Measurements from ENCODE around the gene NRG2.

DNA sequence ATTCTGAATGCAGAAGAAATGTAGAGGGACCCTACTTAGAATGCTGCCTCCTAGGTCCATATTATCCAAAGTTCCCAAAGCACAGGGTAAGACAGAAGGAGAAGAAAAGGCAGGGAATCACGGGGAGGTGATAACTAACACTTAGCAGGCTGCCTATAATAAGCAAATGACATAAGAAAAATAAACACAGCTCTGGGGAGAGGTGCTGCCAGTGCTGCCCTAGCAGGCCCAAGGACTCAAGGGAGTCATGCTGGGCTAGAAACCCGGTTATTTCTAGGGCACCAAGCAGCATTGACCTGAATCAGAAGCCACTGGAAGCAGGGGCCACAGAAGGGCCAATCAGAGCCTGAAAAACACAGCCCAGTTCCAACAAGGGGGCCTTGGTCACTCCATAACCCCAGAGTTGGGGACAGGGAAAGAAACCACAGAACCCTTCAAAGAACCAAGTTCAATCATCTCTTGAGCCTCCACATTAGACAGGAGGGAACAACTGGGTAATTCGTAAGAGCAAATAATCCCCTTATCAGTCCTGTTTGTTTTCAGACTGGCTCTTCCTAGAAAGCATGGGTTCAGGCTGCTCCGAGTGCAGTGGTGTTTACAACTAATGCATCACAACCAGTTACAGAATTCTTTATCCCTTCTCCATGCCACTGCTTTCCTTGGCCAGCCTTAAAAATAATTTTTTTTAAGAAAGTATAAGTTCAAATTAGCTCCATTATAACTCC is 24.0 kb downstream of the NRG2 start:
- TF ChIP-seq, protein P1, sequence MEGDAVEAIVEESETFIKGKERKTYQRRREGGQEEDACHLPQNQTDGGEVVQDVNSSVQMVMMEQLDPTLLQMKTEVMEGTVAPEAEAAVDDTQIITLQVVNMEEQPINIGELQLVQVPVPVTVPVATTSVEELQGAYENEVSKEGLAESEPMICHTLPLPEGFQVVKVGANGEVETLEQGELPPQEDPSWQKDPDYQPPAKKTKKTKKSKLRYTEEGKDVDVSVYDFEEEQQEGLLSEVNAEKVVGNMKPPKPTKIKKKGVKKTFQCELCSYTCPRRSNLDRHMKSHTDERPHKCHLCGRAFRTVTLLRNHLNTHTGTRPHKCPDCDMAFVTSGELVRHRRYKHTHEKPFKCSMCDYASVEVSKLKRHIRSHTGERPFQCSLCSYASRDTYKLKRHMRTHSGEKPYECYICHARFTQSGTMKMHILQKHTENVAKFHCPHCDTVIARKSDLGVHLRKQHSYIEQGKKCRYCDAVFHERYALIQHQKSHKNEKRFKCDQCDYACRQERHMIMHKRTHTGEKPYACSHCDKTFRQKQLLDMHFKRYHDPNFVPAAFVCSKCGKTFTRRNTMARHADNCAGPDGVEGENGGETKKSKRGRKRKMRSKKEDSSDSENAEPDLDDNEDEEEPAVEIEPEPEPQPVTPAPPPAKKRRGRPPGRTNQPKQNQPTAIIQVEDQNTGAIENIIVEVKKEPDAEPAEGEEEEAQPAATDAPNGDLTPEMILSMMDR (IDR thresholded peaks at IDR 0.05; ENCODE audit: extremely low read depth in 1 of 2, insufficient read depth in 1 of 2, low read depth in 1 of 2, low read length in 2 of 2): no peak
- no peak for TF ChIP-seq POLR2AphosphoS5 (IDR thresholded peaks at IDR 0.05; ENCODE audit: insufficient read depth, low read depth, low read length)
- TF ChIP-seq POLR2A (IDR thresholded peaks at IDR 0.05; ENCODE audit: low read depth, low read length): no peak
- no peak for TF ChIP-seq FOS (IDR thresholded peaks at IDR 0.05; ENCODE audit: borderline replicate concordance, insufficient read depth, low read length)
- TF ChIP-seq, protein P2, sequence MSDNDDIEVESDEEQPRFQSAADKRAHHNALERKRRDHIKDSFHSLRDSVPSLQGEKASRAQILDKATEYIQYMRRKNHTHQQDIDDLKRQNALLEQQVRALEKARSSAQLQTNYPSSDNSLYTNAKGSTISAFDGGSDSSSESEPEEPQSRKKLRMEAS (IDR thresholded peaks at IDR 0.05; ENCODE audit: insufficient read depth, insufficient read length): no peak
- TF ChIP-seq EZH2 (IDR thresholded peaks at IDR 0.05; ENCODE audit: borderline replicate concordance, low read depth, low read length, severe bottlenecking): no peak
- no peak for TF ChIP-seq JUN (IDR thresholded peaks at IDR 0.05; ENCODE audit: borderline replicate concordance, insufficient read depth, insufficient read length, low read depth)

All from endothelial cell of umbilical vein (primary cell).